GM12878 (cell line): ENCODE data around the gene TCIRG1. TPM values are rescaled to one million over a fixed set of nuclear protein-coding genes. Genes with fewer than 3 reads are reported as not detected.

Source experiments
- ATAC-seq: fragments of 200-7000 bp; cut with Tn5 transposase; 3 replicates; pipeline ENCODE4 v1.9.1; 2020; ENCODE audit warnings: mild to moderate bottlenecking, moderate library complexity
- BruUV-seq: library from RNA; stranded (reverse); fragments of 400-500 nt; replicated peaks from 2 replicates; lab custom pipeline; 2021; lab: Mats Ljungman, UMichigan
- CTCF ChIA-PET: fragments of 300-600 bp; sonication (Branson Sonifier 250); formaldehyde crosslinking; extraction: SDS; loops from one replicate; lab custom pipeline; 2021; ENCODE audit warnings: inconsistent platforms; lab: Yijun Ruan, JAX
- POLR2A ChIA-PET: fragments of 350-600 bp; formaldehyde crosslinking; extraction: SDS; loops from one replicate; lab custom pipeline; 2021; ENCODE audit warnings: inconsistent platforms; lab: Charles Lee
- RAD21 ChIA-PET: fragments of 300-600 bp; sonication (Branson Sonifier 250); formaldehyde crosslinking; loops from one replicate; lab custom pipeline; 2023; ENCODE audit warnings: antibody characterized with exemption; ENCODE audit not compliant: unreplicated experiment; lab: Charles Lee
- SMC1A ChIA-PET: fragments of 300-600 bp; sonication (Branson Sonifier 250); formaldehyde crosslinking; loops from one replicate; lab custom pipeline; 2023; ENCODE audit not compliant: unreplicated experiment, uncharacterized antibody; lab: Charles Lee
- DNase-seq: peaks from one replicate; pipeline ENCODE4 v3.0.0-alpha.2; 2011; ENCODE audit warnings: low read depth, low spot score
- FAIRE-seq: peaks from 3 replicates; lab custom pipeline; 2011; peaks lifted over from hg19 to GRCh38; lab: Jason Lieb, UNC
- H2AFZ ChIP-seq: 2 replicates; pipeline ENCODE4 v1.6.0; 2011; ENCODE audit warnings: low read depth, low read length, control low read depth; ENCODE audit not compliant: control insufficient read depth
- H3K27ac ChIP-seq: 2 replicates; pipeline ENCODE4 v1.5.1; 2011; ENCODE audit warnings: control low read depth; ENCODE audit not compliant: control insufficient read depth, insufficient read depth
- H3K27me3 ChIP-seq, 2 experiments: replicated peaks in 1 of 2; 2 replicates each; pipeline versions ENCODE4 v1.6.0 to v1.6.1; 2011; ENCODE audit warnings: low read length in 1 of 2; ENCODE audit not compliant: control insufficient read depth in 2 of 2, insufficient read depth in 2 of 2
- H3K36me3 ChIP-seq, 2 experiments: 2 replicates each; pipeline ENCODE4 v1.5.1; 2011; ENCODE audit warnings: low read length in 1 of 2; ENCODE audit not compliant: control insufficient read depth in 2 of 2, insufficient read depth in 2 of 2
- H3K4me1 ChIP-seq: 2 replicates; pipeline ENCODE4 v1.6.1; 2011; ENCODE audit warnings: mild to moderate bottlenecking, low read length, moderate library complexity, mixed read lengths; ENCODE audit not compliant: control insufficient read depth, insufficient read depth
- H3K4me2 ChIP-seq: 2 replicates; pipeline ENCODE4 v1.6.0; 2011; ENCODE audit warnings: control low read depth; ENCODE audit not compliant: control insufficient read depth, insufficient read depth
- H3K4me3 ChIP-seq: fragments of 200-600 bp; sonication (generic); 2 replicates; pipeline ENCODE4 v1.5.1; 2016
- H3K79me2 ChIP-seq: 2 replicates; pipeline ENCODE4 v1.6.0; 2011; ENCODE audit warnings: low read length; ENCODE audit not compliant: control insufficient read depth, insufficient read depth
- H3K9ac ChIP-seq: 2 replicates; pipeline ENCODE4 v1.8.0; 2011; ENCODE audit warnings: low read length, control low read depth, mixed read lengths; ENCODE audit not compliant: control insufficient read depth, insufficient read depth
- H3K9me3 ChIP-seq: replicated peaks from 3 replicates; pipeline ENCODE4 v1.5.1; 2011; ENCODE audit warnings: mild to moderate bottlenecking, low read length; ENCODE audit not compliant: control insufficient read depth, insufficient read depth
- H4K20me1 ChIP-seq: 2 replicates; pipeline ENCODE4 v1.6.0; 2011; ENCODE audit not compliant: control insufficient read depth, insufficient read depth
- ASH2L ChIP-seq: fragments of 300-600, 200-600 bp; sonication (generic); IDR thresholded peaks from 2 replicates; pipeline ENCODE4 v1.6.1; 2017; ENCODE audit warnings: low read depth, mild to moderate bottlenecking, borderline replicate concordance
- CHD2 ChIP-seq: IDR thresholded peaks from 2 replicates; pipeline ENCODE4 v1.6.1; 2011; ENCODE audit warnings: low read depth, low read length, improper control_type of control experiment, borderline replicate concordance
- HDAC6 ChIP-seq: fragments of 200-600 bp; sonication (generic); IDR thresholded peaks from one replicate; pipeline ENCODE4 v1.8.0; 2017; ENCODE audit warnings: antibody characterized with exemption; ENCODE audit not compliant: unreplicated experiment
- IKZF1 ChIP-seq: fragments of 450-650 bp; conservative IDR thresholded peaks from 2 replicates; pipeline ENCODE4 v1.6.1; 2017; ENCODE audit warnings: antibody characterized with exemption, mild to moderate bottlenecking
- KDM1A ChIP-seq: fragments of 200-600 bp; sonication (generic); IDR thresholded peaks from 2 replicates; pipeline ENCODE4 v1.6.1; 2016; ENCODE audit warnings: borderline replicate concordance
- POU2F2 ChIP-seq: IDR thresholded peaks from 3 replicates; pipeline ENCODE4 v1.6.1; 2011; ENCODE audit warnings: low read depth, mild to moderate bottlenecking, low read length, borderline replicate concordance
- ZBED1 ChIP-seq: IDR thresholded peaks from 2 replicates; pipeline ENCODE4 v1.6.1; 2016; ENCODE audit warnings: borderline replicate concordance
- ZSCAN29 ChIP-seq: fragments of 450-650 bp; IDR thresholded peaks from 2 replicates; pipeline ENCODE4 v1.6.1; 2017; ENCODE audit warnings: mild to moderate bottlenecking, moderate library complexity
- WGBS: methylation state at CpG from one replicate; pipeline ENCODE4 v1.1.6; 2016; ENCODE audit warnings: low lambda C conversion rate; ENCODE audit not compliant: insufficient replicate concordance, insufficient coverage; ENCODE audit errors: missing lambda C conversion rate; 5-methylcytosine and 5-hydroxymethylcytosine counted together
- in situ Hi-C: fragments of 300-500 bp; cut with MboI; formaldehyde crosslinking; loops from 9 replicates; pipeline ENCODE4 v1.14.3; 2018; ENCODE audit warnings: mixed read lengths
- intact Hi-C: fragments of 100-400 bp; cut with micrococcal nuclease; formaldehyde crosslinking; loops from one replicate; pipeline ENCODE4 v1.14.2; 2022; ENCODE audit not compliant: unreplicated experiment
- polyA plus RNA-seq, 11 experiments: library from polyadenylated mRNA; depleted of rRNA in 4 of 11; unstranded in 6 of 11; stranded (reverse) in 5 of 11; fragments of >200 nt; fragmentation: Nextera tagmentation in 4 of 11; fragmentation: Illumina TruSeq in 1 of 11; extraction: Ambion mirVana in 4 of 11; extraction: Trizol in 1 of 11; gene quantifications; 1 replicate in 1 of 11; 2 replicates in 10 of 11; pipeline versions ENCODE4 v1.2.1 to v1.2.3, GENCODE V29; 2011 to 2016; ENCODE audit warnings: inconsistent platforms in 2 of 11, missing spikeins in 2 of 11, low read depth in 1 of 11
- total RNA-seq, 4 experiments: library from RNA; depleted of rRNA in 3 of 4; stranded (reverse); fragments of >200 nt in 3 of 4; fragmentation: Illumina TruSeq in 1 of 4; extraction: Trizol in 1 of 4; gene quantifications; 2 replicates each; pipeline versions ENCODE4 v1.2.1 to v1.2.3, GENCODE V29; 2013 to 2021
- TF ChIP-seq, protein P1 (sequence below): fragments of 450-650 bp; conservative IDR thresholded peaks from 2 replicates; pipeline ENCODE4 v1.6.1; 2017; ENCODE audit warnings: mild to moderate bottlenecking, moderate library complexity
- TF ChIP-seq, protein P2 (sequence below): fragments of 150-350 bp; IDR thresholded peaks from 2 replicates; pipeline ENCODE4 v1.6.1; 2016; ENCODE audit warnings: low read depth, low read length
- TF ChIP-seq, protein P3 (sequence below): fragments of 450-650 bp; IDR thresholded peaks from 2 replicates; pipeline ENCODE4 v1.6.1; 2017; ENCODE audit warnings: mild to moderate bottlenecking, moderate library complexity

Gene TCIRG1
- total and polyA plus RNA-seq, 10 of the 15 experiments (the other 5 are each of a cell fraction or from before 2014, with no cell fraction given), result 0.76 to 218 (median 87.4) TPM

DNA sequence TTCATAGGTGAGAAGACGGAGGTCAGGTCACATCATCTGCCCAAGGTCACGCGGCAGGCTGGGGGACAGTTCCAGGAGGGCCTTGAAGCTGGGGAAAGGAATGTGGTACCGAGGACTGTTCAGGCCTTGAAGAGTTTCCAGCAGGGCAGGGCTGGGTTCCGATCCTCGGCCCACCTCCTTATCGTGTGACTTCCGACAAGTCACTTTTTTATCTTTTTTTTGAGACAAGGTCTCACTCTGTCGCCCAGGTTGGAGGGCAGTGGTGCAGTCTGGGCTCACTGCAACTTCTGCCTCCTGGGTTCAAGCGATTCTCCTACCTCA lies 7.7 kb upstream of the TCIRG1 start:
- ATAC-seq (peak; percentile 14), FAIRE-seq (no peak), DNase-seq (no peak)
- TF ChIP-seq ZSCAN29, result no peak
- no peak for TF ChIP-seq KDM1A
- no peak for TF ChIP-seq ZBED1
- TF ChIP-seq POU2F2, result no peak
- no peak for TF ChIP-seq HDAC6
- no peak for TF ChIP-seq IKZF1
- TF ChIP-seq, protein P1, sequence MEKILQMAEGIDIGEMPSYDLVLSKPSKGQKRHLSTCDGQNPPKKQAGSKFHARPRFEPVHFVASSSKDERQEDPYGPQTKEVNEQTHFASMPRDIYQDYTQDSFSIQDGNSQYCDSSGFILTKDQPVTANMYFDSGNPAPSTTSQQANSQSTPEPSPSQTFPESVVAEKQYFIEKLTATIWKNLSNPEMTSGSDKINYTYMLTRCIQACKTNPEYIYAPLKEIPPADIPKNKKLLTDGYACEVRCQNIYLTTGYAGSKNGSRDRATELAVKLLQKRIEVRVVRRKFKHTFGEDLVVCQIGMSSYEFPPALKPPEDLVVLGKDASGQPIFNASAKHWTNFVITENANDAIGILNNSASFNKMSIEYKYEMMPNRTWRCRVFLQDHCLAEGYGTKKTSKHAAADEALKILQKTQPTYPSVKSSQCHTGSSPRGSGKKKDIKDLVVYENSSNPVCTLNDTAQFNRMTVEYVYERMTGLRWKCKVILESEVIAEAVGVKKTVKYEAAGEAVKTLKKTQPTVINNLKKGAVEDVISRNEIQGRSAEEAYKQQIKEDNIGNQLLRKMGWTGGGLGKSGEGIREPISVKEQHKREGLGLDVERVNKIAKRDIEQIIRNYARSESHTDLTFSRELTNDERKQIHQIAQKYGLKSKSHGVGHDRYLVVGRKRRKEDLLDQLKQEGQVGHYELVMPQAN, result no peak
- TF ChIP-seq CHD2, result no peak
- no peak for TF ChIP-seq ASH2L
- TF ChIP-seq, protein P2, sequence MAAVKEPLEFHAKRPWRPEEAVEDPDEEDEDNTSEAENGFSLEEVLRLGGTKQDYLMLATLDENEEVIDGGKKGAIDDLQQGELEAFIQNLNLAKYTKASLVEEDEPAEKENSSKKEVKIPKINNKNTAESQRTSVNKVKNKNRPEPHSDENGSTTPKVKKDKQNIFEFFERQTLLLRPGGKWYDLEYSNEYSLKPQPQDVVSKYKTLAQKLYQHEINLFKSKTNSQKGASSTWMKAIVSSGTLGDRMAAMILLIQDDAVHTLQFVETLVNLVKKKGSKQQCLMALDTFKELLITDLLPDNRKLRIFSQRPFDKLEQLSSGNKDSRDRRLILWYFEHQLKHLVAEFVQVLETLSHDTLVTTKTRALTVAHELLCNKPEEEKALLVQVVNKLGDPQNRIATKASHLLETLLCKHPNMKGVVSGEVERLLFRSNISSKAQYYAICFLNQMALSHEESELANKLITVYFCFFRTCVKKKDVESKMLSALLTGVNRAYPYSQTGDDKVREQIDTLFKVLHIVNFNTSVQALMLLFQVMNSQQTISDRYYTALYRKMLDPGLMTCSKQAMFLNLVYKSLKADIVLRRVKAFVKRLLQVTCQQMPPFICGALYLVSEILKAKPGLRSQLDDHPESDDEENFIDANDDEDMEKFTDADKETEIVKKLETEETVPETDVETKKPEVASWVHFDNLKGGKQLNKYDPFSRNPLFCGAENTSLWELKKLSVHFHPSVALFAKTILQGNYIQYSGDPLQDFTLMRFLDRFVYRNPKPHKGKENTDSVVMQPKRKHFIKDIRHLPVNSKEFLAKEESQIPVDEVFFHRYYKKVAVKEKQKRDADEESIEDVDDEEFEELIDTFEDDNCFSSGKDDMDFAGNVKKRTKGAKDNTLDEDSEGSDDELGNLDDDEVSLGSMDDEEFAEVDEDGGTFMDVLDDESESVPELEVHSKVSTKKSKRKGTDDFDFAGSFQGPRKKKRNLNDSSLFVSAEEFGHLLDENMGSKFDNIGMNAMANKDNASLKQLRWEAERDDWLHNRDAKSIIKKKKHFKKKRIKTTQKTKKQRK, result no peak
- TF ChIP-seq, protein P3, sequence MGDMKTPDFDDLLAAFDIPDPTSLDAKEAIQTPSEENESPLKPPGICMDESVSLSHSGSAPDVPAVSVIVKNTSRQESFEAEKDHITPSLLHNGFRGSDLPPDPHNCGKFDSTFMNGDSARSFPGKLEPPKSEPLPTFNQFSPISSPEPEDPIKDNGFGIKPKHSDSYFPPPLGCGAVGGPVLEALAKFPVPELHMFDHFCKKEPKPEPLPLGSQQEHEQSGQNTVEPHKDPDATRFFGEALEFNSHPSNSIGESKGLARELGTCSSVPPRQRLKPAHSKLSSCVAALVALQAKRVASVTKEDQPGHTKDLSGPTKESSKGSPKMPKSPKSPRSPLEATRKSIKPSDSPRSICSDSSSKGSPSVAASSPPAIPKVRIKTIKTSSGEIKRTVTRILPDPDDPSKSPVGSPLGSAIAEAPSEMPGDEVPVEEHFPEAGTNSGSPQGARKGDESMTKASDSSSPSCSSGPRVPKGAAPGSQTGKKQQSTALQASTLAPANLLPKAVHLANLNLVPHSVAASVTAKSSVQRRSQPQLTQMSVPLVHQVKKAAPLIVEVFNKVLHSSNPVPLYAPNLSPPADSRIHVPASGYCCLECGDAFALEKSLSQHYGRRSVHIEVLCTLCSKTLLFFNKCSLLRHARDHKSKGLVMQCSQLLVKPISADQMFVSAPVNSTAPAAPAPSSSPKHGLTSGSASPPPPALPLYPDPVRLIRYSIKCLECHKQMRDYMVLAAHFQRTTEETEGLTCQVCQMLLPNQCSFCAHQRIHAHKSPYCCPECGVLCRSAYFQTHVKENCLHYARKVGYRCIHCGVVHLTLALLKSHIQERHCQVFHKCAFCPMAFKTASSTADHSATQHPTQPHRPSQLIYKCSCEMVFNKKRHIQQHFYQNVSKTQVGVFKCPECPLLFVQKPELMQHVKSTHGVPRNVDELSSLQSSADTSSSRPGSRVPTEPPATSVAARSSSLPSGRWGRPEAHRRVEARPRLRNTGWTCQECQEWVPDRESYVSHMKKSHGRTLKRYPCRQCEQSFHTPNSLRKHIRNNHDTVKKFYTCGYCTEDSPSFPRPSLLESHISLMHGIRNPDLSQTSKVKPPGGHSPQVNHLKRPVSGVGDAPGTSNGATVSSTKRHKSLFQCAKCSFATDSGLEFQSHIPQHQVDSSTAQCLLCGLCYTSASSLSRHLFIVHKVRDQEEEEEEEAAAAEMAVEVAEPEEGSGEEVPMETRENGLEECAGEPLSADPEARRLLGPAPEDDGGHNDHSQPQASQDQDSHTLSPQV, result no peak
- peaks cover 18% of the 10 kb centered on the region for H3K79me2 ChIP-seq
- POLR2A ChIA-PET, result interaction anchor here (0.6 to 1.7 kb wide), 4 partner anchors 8 to 994 kb away, joined by 3 to 9 read pairs (median 4); partner anchors contain the start of gene TCIRG1
- 6% methylated on average over 10 of the region's 10 CpGs for WGBS
- intact Hi-C loops, result loop anchor here (5.0 kb wide), 1 partner anchor 86 kb away; no protein-coding TSS in a partner anchor
- CTCF ChIA-PET, result interaction anchor here (1.0 to 1.8 kb wide), 3 partner anchors 10 to 180 kb away, joined by 3 to 4 read pairs (median 4); partner anchors contain the start of gene ALDH3B1
- peak overlapping the region; percentile 81 for H3K27ac ChIP-seq
- H3K27me3 ChIP-seq, result no peaks in the 10 kb centered on the region
- peaks cover 14% of the 10 kb centered on the region for H3K4me1 ChIP-seq
- peak overlapping the region; percentile 89 for H3K4me2 ChIP-seq
- RAD21 ChIA-PET, result interaction anchor here (2.3 kb wide), 1 partner anchor 88 kb away, joined by 6 read pairs; no protein-coding TSS in a partner anchor
- H3K36me3 ChIP-seq, result peaks cover 3 to 12% of the 10 kb centered on the region in 2 experiments; a peak in 3 of 4 replicates
- SMC1A ChIA-PET, result interaction anchor here (0.6 to 1.5 kb wide), 4 partner anchors 8 to 46 kb away, joined by 3 to 4 read pairs (median 4); partner anchors contain the start of gene TCIRG1
- peak overlapping the region; percentile 89 for H3K4me3 ChIP-seq
- BruUV-seq, result no TSS peak
- H3K9ac ChIP-seq, result peak overlapping the region; percentile 99
- H3K9me3 ChIP-seq, result no peaks in the 10 kb centered on the region
- in situ Hi-C loops, result no loop called here
- peak overlapping the region; percentile 95 for H2AFZ ChIP-seq
- no peaks in the 10 kb centered on the region for H4K20me1 ChIP-seq
